ENCODE results near the gene CYFIP2.

The CYFIP2 gene

GRCh38 chr5:157378509-157378908 is 112.6 kb downstream of the CYFIP2 start:
- H3K27ac ChIP-seq (replicated peaks; ENCODE audit: low read length), result no peak overlapping the region
- no peak overlapping the region for H2AK5ac ChIP-seq (ENCODE audit: low read depth, low read length)
- H3K14ac ChIP-seq (ENCODE audit: low read length), result no peak overlapping the region
- H3K4me3 ChIP-seq (ENCODE audit: low read length in 2 of 2), result no peak overlapping the region
- H3K9me3 ChIP-seq (replicated peaks in 1 of 2; ENCODE audit: control insufficient read depth in 2 of 2, insufficient read depth in 1 of 2, low read depth in 1 of 2, low read length in 2 of 2), result no peaks in the 10 kb centered on the region
- H2BK12ac ChIP-seq (ENCODE audit: low read length), result no peak overlapping the region
- WGBS, 2 donors (ENCODE audit: extremely low coverage in 2 of 2, insufficient read length in 2 of 2, insufficient replicate concordance in 1 of 2), result no CpG with 5 or more reads among the region's 6 CpGs
- H3K27me3 ChIP-seq (ENCODE audit: control insufficient read depth in 3 of 3, insufficient read depth in 3 of 3, low read depth in 1 of 3, low read length in 3 of 3), result no peaks in the 10 kb centered on the region
- no peak overlapping the region for H2AFZ ChIP-seq (ENCODE audit: low read length)
- H3K4me1 ChIP-seq (ENCODE audit: control insufficient read depth in 2 of 2, insufficient read depth in 1 of 2, low read depth in 1 of 2, low read length in 2 of 2), result no peaks in the 10 kb centered on the region
- H3K36me3 ChIP-seq (replicated peaks in 1 of 2; ENCODE audit: control insufficient read depth in 2 of 2, insufficient read depth in 2 of 2, low read length in 2 of 2), result peaks cover 8 to 84% of the 10 kb centered on the region in 2 donors
- DNase-seq (ENCODE audit: low spot score), result no peak
- no peak overlapping the region for H3K9ac ChIP-seq (ENCODE audit: low read depth, low read length, poor library complexity)
- no peak overlapping the region for H3K4me2 ChIP-seq (ENCODE audit: insufficient read depth, low read length, poor library complexity, severe bottlenecking)
- no peak overlapping the region for H4K8ac ChIP-seq (ENCODE audit: low read depth, low read length)
- no peak overlapping the region for H2BK120ac ChIP-seq (ENCODE audit: low read depth, low read length)
- H3K23ac ChIP-seq (ENCODE audit: low read depth, low read length, poor library complexity), result no peak overlapping the region
- no peak overlapping the region for H2BK15ac ChIP-seq (ENCODE audit: low read length)
- no peak overlapping the region for H3K4ac ChIP-seq (ENCODE audit: low read length)
- H2BK5ac ChIP-seq (ENCODE audit: low read length), result no peak overlapping the region
- no peak overlapping the region for H4K91ac ChIP-seq (ENCODE audit: low read depth, low read length, poor library complexity)
- H3K18ac ChIP-seq (ENCODE audit: low read length), result no peak overlapping the region
- no peaks in the 10 kb centered on the region for H3K79me1 ChIP-seq (ENCODE audit: low read depth, low read length)

GRCh38 chr5:157379983-157380382 is 114.1 kb downstream of the CYFIP2 start:
- WGBS, 2 donors (ENCODE audit: extremely low coverage in 2 of 2, insufficient read length in 2 of 2, insufficient replicate concordance in 1 of 2), result no CpG with 5 or more reads among the region's 3 CpGs
- H2BK12ac ChIP-seq (ENCODE audit: low read length), result no peak overlapping the region
- H3K79me1 ChIP-seq (ENCODE audit: low read depth, low read length), result no peaks in the 10 kb centered on the region
- H4K8ac ChIP-seq (ENCODE audit: low read depth, low read length), result no peak overlapping the region
- no peak overlapping the region for H2AK5ac ChIP-seq (ENCODE audit: low read depth, low read length)
- no peak overlapping the region for H2AFZ ChIP-seq (ENCODE audit: low read length)
- H2BK15ac ChIP-seq (ENCODE audit: low read length), result no peak overlapping the region
- no peak overlapping the region for H3K4me2 ChIP-seq (ENCODE audit: insufficient read depth, low read length, poor library complexity, severe bottlenecking)
- H3K4ac ChIP-seq (ENCODE audit: low read length), result no peak overlapping the region
- no peak overlapping the region for H3K27ac ChIP-seq (replicated peaks; ENCODE audit: low read length)
- H3K9ac ChIP-seq (ENCODE audit: low read depth, low read length, poor library complexity), result no peak overlapping the region
- no peak overlapping the region for H2BK120ac ChIP-seq (ENCODE audit: low read depth, low read length)
- H3K9me3 ChIP-seq (replicated peaks in 1 of 2; ENCODE audit: control insufficient read depth in 2 of 2, insufficient read depth in 1 of 2, low read depth in 1 of 2, low read length in 2 of 2), result no peaks in the 10 kb centered on the region
- H2BK5ac ChIP-seq (ENCODE audit: low read length), result no peak overlapping the region
- no peaks in the 10 kb centered on the region for H3K27me3 ChIP-seq (ENCODE audit: control insufficient read depth in 3 of 3, insufficient read depth in 3 of 3, low read depth in 1 of 3, low read length in 3 of 3)
- no peak overlapping the region for H3K18ac ChIP-seq (ENCODE audit: low read length)
- peaks cover 0 to 3% of the 10 kb centered on the region in 2 donors for H3K4me1 ChIP-seq (ENCODE audit: control insufficient read depth in 2 of 2, insufficient read depth in 1 of 2, low read depth in 1 of 2, low read length in 2 of 2)
- no peak overlapping the region for H3K4me3 ChIP-seq (ENCODE audit: low read length in 2 of 2)
- H3K14ac ChIP-seq (ENCODE audit: low read length), result no peak overlapping the region
- no peak overlapping the region for H4K91ac ChIP-seq (ENCODE audit: low read depth, low read length, poor library complexity)
- no peak for DNase-seq (ENCODE audit: low spot score)
- H3K36me3 ChIP-seq (replicated peaks in 1 of 2; ENCODE audit: control insufficient read depth in 2 of 2, insufficient read depth in 2 of 2, low read length in 2 of 2), result peaks cover 8 to 84% of the 10 kb centered on the region in 2 donors
- H3K23ac ChIP-seq (ENCODE audit: low read depth, low read length, poor library complexity), result no peak overlapping the region

- Histone ChIP-seq H3K23ac (ENCODE audit: low read depth, low read length, poor library complexity) (no peak overlapping the region), H2BK15ac (ENCODE audit: low read length) (no peak overlapping the region), H3K4ac (ENCODE audit: low read length) (no peak overlapping the region), H3K36me3 (replicated peaks in 1 of 2; ENCODE audit: control insufficient read depth in 2 of 2, insufficient read depth in 2 of 2, low read length in 2 of 2) (peaks cover 4 to 82% of the 10 kb centered on the region in 2 donors), H2BK120ac (ENCODE audit: low read depth, low read length) (no peak overlapping the region), H3K79me1 (ENCODE audit: low read depth, low read length) (no peaks in the 10 kb centered on the region), H3K4me3 (ENCODE audit: low read length in 2 of 2) (no peak overlapping the region), H3K4me2 (ENCODE audit: insufficient read depth, low read length, poor library complexity, severe bottlenecking) (no peak overlapping the region), H2AFZ (ENCODE audit: low read length) (no peak overlapping the region), H3K4me1 (ENCODE audit: control insufficient read depth in 2 of 2, insufficient read depth in 1 of 2, low read depth in 1 of 2, low read length in 2 of 2) (peaks cover 0 to 5% of the 10 kb centered on the region in 2 donors), H3K9me3 (replicated peaks in 1 of 2; ENCODE audit: control insufficient read depth in 2 of 2, insufficient read depth in 1 of 2, low read depth in 1 of 2, low read length in 2 of 2) (no peaks in the 10 kb centered on the region), H2BK5ac (ENCODE audit: low read length) (no peak overlapping the region), H3K27me3 (ENCODE audit: control insufficient read depth in 3 of 3, insufficient read depth in 3 of 3, low read depth in 1 of 3, low read length in 3 of 3) (no peaks in the 10 kb centered on the region), H4K91ac (ENCODE audit: low read depth, low read length, poor library complexity) (no peak overlapping the region), H3K9ac (ENCODE audit: low read depth, low read length, poor library complexity) (no peak overlapping the region), H2BK12ac (ENCODE audit: low read length) (no peak overlapping the region), H3K27ac (replicated peaks; ENCODE audit: low read length) (no peak overlapping the region), H3K14ac (ENCODE audit: low read length) (no peak overlapping the region), H2AK5ac (ENCODE audit: low read depth, low read length) (no peak overlapping the region), H4K8ac (ENCODE audit: low read depth, low read length) (no peak overlapping the region), H3K18ac (ENCODE audit: low read length) (no peak overlapping the region)
- no peak for DNase-seq (ENCODE audit: low spot score)
- WGBS, 2 donors (ENCODE audit: extremely low coverage in 2 of 2, insufficient read length in 2 of 2, insufficient replicate concordance in 1 of 2), result no CpG with 5 or more reads among the region's 4 CpGs
These were observed 115.8 kb downstream of the CYFIP2 start for GRCh38 chr5:157381746-157382145.

GRCh38 chr5:157382996-157383800 is 117.3 kb downstream of the CYFIP2 start:
- Histone ChIP-seq H3K18ac (ENCODE audit: low read length) (no peak overlapping the region), H2AK5ac (ENCODE audit: low read depth, low read length) (no peak overlapping the region), H2BK5ac (ENCODE audit: low read length) (no peak overlapping the region), H2BK12ac (ENCODE audit: low read length) (no peak overlapping the region), H4K91ac (ENCODE audit: low read depth, low read length, poor library complexity) (no peak overlapping the region), H3K79me1 (ENCODE audit: low read depth, low read length) (no peaks in the 10 kb centered on the region), H3K27me3 (ENCODE audit: control insufficient read depth in 3 of 3, insufficient read depth in 3 of 3, low read depth in 1 of 3, low read length in 3 of 3) (no peaks in the 10 kb centered on the region), H4K8ac (ENCODE audit: low read depth, low read length) (no peak overlapping the region), H3K4me3 (ENCODE audit: low read length in 2 of 2) (no peak overlapping the region), H3K9me3 (replicated peaks in 1 of 2; ENCODE audit: control insufficient read depth in 2 of 2, insufficient read depth in 1 of 2, low read depth in 1 of 2, low read length in 2 of 2) (no peaks in the 10 kb centered on the region), H2BK15ac (ENCODE audit: low read length) (no peak overlapping the region), H3K9ac (ENCODE audit: low read depth, low read length, poor library complexity) (no peak overlapping the region), H3K23ac (ENCODE audit: low read depth, low read length, poor library complexity) (no peak overlapping the region), H2BK120ac (ENCODE audit: low read depth, low read length) (no peak overlapping the region), H3K14ac (ENCODE audit: low read length) (no peak overlapping the region), H3K36me3 (replicated peaks in 1 of 2; ENCODE audit: control insufficient read depth in 2 of 2, insufficient read depth in 2 of 2, low read length in 2 of 2) (peaks cover 4 to 79% of the 10 kb centered on the region in 2 donors), H2AFZ (ENCODE audit: low read length) (no peak overlapping the region), H3K27ac (replicated peaks; ENCODE audit: low read length) (no peak overlapping the region), H3K4ac (ENCODE audit: low read length) (no peak overlapping the region), H3K4me2 (ENCODE audit: insufficient read depth, low read length, poor library complexity, severe bottlenecking) (no peak overlapping the region), H3K4me1 (ENCODE audit: control insufficient read depth in 2 of 2, insufficient read depth in 1 of 2, low read depth in 1 of 2, low read length in 2 of 2) (peaks cover 0 to 9% of the 10 kb centered on the region in 2 donors)
- no CpG with 5 or more reads among the region's 11 CpGs for WGBS, 2 donors (ENCODE audit: extremely low coverage in 2 of 2, insufficient read length in 2 of 2, insufficient replicate concordance in 1 of 2)
- DNase-seq (ENCODE audit: low spot score), result no peak

Data from neuronal stem cell (in vitro differentiated cells).